ENCODE results near the gene ZNF511. TPM values are rescaled to one million over a fixed set of nuclear protein-coding genes. Genes with fewer than 3 reads are reported as not detected.
A peak's percentile ranks its signal among the peaks of the same experiment; 100 is the strongest.

ZNF511 gene
- polyA plus RNA-seq, 10 donors: 29.0 to 40.0 (median 33.4) TPM

- no peak for DNase-seq
These were observed 35.7 kb upstream of the ZNF511 start for GRCh38 chr10:133272964-133273420.

GRCh38 chr10:133273534-133274143, 35.1 kb upstream of the ZNF511 start:
- DNase-seq: no peak

- peak in 1 of 3 donors; percentile 28 for DNase-seq
These were observed 33.7 kb upstream of the ZNF511 start for GRCh38 chr10:133274751-133275683.

- no peak for DNase-seq
These were observed 33.0 kb upstream of the ZNF511 start for GRCh38 chr10:133275684-133276092.

- DNase-seq: no peak
These were observed 32.6 kb upstream of the ZNF511 start for GRCh38 chr10:133276100-133276434.

GRCh38 chr10:133276435-133277201, 32.1 kb upstream of the ZNF511 start, which contains the start of gene ADAM8:
TSS of gene ADAM8 (minus strand) at chr10:133276868. CDS start at chr10:133276817, 51 bp downstream.
- DNase-seq: no peak

- no peak for DNase-seq
These were observed 31.3 kb upstream of the ZNF511 start for GRCh38 chr10:133277277-133277992.

- no peak for DNase-seq
These were observed 30.6 kb upstream of the ZNF511 start for GRCh38 chr10:133277993-133278576.

- peak in 1 of 3 donors; percentile 39 for DNase-seq
These were observed 30.0 kb upstream of the ZNF511 start for GRCh38 chr10:133278577-133279265.

GRCh38 chr10:133279326-133280226, 29.1 kb upstream of the ZNF511 start:
- no peak for DNase-seq

GRCh38 chr10:133280391-133281059, 28.2 kb upstream of the ZNF511 start:
- DNase-seq: no peak

- DNase-seq: no peak
These were observed 27.6 kb upstream of the ZNF511 start for GRCh38 chr10:133281084-133281483.

- DNase-seq: no peak
These were observed 26.9 kb upstream of the ZNF511 start for GRCh38 chr10:133281628-133282372.

- no peak for DNase-seq
These were observed 25.8 kb upstream of the ZNF511 start for GRCh38 chr10:133282846-133283390.

- no peak for DNase-seq
These were observed 24.8 kb upstream of the ZNF511 start for GRCh38 chr10:133283931-133284330.

GRCh38 chr10:133285217-133285616, 23.5 kb upstream of the ZNF511 start:
- no peak for DNase-seq

GRCh38 chr10:133286366-133286765, 22.3 kb upstream of the ZNF511 start:
- DNase-seq: no peak
